Fibroblast of skin of abdomen (primary cell): ENCODE results near the gene HDAC11.
A peak's percentile ranks its signal among the peaks of the same experiment; 100 is the strongest.

Experiments
- DNase-seq: peaks from one replicate; pipeline ENCODE4 v3.0.0-alpha.2; 2013

Gene HDAC11

DNA sequence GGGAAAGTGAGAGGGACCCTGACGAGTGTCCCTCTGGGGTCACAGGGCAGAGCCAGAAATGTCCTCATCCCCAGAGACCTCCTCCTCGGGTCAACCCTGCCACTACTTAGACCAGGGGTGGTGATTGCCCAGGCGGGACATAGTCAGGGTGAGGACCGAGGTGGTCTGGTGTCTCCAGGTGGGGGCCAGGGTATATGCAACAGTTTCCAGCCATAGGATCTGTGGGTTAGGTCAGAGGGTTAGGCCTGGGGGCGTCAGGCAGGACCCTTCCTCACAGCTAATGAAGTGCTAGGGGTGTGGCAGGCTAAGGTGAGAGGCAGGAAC, 46.5 kb downstream of the HDAC11 start:
- DNase-seq: no peak

DNA sequence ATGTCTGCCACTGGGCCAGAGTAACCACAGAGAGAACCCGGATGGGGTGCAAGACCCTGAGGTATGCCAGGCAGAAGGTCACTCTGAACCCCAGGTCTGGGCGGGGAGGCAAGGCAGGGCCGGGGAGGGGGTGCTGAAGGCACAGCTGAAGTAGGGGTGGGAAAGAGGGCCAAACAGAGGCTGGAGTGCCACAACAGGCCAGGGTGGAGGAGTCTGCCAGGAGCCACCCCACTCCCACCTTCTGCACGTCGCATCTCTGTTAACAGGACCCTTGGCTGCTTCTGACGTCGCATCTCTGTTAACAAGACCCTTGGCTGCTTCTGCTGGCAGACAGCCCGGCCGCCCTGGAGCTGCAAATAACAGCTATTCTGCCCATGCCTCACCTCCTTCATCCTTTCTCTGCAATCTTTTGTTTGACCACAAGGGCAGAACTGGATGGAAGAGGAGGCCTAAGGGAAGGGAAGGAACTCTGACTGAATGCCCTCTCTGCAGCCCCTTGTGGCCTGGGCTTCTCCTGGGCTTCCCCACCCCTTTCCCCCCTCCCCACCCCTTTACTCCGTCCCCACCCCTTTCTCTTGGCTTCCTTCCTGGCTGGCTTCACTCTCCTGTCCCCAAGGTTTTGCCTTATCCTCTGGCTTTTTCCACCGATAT, 48.2 kb downstream of the HDAC11 start:
- DNase-seq: peak; percentile 25

DNA sequence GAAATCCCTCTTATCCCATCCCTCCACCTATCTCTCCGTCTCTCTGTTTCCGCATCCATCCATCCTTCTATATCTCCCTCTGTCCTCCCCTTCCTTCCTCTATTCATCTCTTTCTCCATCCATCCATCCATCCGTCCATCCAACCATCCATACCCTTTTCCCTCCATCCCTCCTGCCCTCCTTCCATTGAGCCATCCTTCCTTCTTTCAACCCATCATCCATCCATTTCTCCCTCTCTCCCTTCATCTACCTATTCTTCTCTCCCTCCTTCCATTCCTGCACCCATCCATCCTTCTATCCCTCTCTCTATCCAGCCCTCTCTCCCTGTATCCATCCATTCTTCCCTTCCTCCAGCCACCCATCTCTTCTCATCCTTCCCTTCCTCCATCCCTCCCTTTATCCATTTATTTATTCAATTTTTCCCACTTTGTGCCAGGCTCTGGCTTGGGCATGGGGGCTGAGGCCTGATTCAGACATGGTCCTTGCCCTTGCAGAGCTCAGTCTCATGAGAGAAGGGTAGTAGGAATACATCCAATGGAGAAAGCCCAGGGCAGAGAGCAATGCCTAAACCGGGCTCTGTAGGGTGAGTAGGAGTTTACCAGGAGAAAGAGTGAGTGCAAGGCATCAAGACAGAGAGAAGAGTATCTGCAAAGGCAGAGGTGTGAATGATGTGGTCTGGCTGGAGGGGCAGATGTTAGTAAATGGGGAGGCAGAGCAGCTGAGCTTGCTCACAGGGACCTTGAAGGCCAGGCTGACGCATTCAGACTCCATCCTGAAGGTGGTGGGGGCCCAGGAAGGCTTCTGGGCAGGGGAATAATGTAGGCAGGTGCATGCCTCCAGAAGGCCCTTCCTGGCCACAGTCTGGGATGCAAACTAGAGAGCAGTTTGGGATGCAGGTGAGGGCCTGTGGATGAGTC, 49.3 kb downstream of the HDAC11 start:
- DNase-seq: no peak

DNA sequence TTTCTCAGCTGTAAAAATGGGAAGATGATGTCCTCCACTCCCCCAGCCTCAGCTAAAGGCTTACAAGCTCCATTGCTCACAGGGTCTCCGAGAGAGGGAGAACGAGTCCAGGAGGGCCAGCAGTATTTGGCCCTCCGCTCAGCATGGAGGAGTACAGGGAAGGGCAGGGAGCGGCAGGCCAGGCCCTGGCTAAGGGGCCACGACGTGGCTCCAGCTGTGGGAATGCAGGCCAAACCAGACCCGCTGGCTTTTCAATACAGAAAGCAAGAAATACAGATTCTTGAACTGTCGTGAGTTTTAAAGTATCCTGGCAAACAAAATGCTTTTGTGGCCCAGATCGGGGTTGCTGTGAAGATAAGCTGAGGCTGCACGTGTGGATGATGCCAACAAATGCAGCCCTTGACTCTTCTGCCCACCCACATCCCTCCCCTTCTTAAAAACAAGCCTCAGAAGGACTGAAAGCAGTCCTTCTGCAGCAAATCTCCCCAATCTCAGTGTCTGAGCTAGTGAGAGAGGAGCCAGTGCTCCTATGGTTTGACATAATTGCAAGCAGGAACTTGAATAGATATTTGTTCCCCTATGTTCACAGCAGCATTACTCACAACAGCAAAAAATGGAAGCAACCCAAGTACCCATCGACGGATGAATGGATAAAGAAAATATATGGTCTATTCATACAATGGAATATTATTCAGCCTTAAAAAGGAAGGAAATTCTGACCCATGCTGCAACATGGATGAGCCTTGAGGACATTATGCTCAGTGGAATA, 50.3 kb downstream of the HDAC11 start:
- no peak for DNase-seq

DNA sequence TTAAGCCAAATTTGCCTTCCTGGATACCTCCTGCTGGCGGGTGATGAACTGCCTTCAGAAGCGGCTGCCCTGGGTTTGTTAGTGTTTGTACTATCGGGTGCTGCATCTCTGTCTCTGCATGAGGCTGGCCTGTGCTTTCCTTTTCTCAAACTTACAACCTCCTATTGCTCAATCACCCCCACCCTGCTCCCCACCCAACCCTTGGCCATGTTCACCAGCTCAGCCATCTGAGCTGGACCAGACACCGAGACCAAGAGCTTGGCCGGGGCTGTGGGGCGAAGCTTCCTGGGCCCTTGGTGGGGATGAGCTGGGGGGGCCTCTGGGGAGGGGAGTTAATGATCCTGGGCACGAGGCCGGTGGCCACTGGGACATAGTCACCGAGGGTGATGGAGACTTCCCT, 52.0 kb downstream of the HDAC11 start:
- no peak for DNase-seq

DNA sequence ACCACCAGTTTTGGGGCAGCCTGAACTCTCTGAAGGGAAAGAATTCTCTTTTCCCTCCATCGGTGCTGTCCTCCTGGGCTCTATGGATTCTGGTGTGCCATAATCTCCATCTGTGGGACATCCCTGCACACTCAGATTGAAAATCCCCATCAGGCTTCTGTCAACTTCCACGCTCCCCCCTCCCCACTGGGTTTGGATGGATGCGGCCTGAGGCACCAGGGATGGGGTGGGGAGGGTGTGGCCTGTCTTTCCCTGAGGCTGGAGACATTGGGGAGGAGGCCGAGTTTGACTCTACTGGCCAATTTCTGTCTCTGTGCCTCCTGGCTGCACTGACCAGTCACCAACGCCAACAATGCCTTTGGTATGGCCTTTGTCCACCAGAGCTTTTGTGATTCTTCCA, 52.5 kb downstream of the HDAC11 start:
- DNase-seq: no peak

DNA sequence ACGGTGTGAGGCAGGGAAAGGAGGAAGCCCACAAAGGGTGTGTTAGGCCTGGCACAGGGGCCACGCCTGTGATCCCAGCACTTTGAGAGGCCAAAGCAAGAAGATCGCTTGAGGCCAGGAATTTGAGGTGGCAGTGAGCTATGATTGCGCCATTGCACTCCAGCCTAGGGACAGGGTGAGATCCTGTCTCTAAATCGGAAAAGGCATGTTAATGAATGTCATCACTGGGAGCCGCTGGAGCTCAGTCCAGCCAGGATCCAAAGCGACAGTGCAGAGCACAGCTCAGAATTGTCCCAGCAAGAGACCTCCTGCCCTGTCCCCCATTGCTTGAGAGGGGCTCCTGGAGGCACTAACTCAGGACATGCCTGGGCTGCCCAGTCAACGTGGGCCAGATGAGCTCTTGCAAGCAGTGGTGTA, 53.8 kb downstream of the HDAC11 start:
- DNase-seq: no peak

DNA sequence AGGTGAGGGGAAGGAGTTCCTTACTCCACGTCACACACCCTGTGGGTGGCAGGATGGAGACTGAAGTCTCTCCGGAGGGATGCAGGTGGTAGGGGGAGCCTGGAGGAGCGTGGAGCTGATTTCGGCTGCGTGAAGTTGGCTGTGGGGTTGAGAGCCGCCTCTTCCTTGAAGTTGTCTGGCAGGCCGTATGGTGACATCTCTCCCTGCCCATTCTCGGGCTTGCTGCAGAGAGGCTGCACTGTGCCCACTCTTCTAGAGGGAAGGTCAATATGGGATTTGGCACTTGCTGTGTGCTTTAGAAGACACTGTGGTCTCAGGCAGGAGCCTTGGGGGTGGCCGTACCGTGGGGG, 55.4 kb downstream of the HDAC11 start:
- DNase-seq: no peak

DNA sequence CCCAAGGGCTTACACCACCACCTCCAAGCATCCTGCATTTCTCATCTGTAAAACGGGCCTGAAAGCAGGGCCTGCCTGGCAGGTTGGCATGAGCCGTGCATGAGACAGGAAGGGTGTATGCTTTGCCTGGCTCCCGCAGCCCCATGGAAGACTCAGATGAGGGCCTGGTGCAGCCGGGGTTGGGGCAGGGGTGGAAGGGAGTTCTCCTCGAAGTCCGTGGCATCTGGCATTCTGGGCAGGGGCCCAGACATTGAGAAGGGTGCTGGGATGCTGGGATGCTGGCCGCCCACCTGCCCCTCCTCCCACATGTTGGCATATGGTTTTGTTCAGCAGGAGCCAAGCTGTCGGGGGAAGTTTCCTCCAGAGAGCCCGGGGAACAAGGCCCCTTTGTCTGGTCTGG, 55.8 kb downstream of the HDAC11 start:
- no peak for DNase-seq

DNA sequence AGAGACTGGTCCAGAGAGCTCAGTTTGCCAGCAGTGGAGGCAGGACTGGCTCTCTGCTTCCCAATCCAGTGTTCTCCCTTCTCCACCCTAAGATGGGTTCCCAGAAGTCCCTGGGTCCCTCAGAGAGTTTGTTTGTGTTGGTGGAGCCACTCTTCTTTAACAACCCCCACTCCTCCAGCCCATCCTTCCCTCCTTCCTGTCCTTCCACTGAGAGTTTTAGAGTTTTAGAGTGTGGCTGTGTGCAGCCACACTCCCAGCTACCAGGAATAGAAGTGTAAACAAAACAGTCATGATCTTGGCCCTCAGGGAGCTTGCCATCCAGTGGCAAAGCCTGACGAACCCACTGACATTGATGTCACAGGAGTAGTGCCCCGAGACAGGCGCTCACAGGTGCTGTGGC, 56.3 kb downstream of the HDAC11 start:
- DNase-seq: no peak

DNA sequence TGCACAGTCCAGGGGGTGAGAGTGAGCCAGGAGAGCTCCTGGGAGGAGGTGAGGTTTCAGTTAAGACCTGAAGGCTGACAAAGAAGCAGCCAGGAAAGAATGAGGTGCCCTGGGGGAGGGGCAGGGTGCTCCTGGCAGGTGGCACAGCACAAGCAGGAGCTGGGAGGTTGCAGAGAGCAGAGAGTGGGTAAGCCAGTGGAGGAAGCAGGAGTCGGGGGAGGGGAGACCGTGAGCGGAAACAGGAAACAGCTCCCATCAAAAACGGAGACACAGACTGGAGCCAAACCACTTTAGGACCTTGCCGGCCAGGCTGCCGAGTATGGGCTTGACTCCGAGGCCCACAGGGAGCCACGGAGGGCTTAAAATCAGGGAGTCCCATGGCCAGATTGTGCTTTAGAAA, 56.7 kb downstream of the HDAC11 start:
- no peak for DNase-seq

DNA sequence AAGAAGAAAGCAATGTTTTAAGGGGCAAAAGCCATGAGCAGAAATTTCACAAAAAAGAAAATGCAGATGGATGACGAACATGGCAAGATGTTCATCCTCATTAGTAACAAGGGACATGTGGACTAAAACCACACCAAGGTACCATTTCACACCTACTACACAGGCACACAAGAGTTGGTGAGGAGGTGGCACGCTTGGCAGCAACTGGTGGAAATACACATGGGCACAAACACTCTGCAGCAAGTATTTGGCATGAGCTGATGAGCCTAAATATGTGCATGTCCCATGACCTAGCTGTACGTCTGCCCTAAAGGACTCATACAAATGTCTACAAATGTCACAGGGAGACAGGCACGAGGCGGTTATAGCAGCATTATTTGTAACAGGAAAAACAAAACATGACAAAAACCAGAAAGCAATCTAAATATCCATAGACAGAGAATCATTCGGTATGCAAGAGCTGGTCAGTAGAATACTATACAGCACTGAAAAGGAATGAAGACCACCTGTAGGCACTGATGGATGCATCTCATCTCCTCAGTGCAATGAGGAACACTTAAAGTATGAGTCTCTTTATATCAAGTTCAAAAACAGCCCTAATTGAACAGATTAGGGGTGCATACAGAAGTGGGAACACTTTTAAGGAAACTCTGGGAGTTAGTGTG, 57.3 kb downstream of the HDAC11 start:
- no peak for DNase-seq

DNA sequence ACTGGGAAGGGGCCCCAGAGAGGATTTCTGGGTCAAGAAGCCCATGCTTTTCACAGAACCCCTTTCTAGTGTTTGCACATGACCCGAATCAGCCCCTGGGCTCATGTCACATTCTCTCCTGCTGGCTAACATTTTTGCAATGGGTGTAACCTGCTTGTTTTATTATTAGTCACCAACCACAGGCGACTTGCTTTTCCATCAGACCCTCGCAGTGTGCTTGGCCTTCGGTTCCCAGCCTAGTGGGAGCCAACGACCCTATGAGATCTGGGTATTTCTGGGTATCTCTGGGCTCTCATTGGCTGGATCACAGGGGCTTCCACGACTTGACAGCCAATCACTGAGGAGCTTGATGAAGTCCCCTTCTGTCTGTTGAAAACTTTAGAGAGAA, 57.8 kb downstream of the HDAC11 start:
- peak; percentile 95 for DNase-seq

DNA sequence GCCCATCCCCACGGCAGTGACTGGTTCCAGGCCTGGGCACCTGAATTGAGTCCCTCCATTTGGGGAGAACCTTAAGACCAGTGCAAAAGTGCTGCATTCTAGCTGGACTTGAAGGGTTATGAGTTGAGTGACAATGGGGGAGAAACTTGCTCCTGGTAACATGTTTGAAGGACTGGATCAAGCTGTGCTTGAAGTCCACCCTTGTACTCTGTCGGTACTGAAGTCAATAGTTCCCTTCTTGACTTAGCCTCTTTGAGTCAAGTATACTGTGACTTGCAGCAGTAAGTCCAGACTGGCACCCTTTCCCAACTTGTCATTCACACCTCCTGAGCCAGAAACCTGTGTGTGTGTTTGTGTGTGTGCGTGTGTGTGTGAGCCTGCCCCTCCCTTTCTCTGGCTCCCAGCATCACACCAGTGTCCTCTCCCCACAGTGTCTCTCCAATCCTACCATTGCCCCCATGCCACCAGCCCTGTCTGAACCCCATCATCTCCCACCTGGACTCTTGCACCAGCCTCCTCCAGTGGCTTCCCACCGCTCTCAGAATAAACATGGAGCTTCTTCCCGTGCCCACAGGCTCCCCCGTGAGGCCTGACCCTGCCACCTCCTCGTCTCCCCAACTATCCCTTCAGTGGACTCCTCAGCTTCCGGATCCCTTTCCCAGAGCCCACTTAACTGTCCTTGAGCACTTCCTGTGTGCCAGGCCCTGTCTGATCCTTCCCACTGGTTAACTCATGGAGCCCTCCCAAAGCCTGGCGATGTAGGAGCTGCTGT, 58.6 kb downstream of the HDAC11 start:
- no peak for DNase-seq

DNA sequence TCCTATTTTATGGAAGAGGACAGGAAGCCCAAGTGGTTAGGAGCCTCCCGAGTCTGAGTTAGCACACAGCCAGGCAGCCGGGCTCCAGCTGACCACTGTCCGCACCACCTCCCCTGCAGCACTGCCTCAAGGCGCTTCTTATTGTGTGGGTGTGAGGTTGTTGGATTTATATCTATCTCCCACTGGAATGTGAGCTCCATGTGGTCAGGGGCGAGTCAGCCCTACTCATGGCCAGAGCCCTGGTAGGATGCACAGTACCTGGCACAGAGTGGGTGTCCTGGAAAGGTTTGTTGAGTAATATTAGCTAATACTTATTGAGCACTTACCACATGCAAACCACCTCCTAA, 59.2 kb downstream of the HDAC11 start:
- peak; percentile 67 for DNase-seq

DNA sequence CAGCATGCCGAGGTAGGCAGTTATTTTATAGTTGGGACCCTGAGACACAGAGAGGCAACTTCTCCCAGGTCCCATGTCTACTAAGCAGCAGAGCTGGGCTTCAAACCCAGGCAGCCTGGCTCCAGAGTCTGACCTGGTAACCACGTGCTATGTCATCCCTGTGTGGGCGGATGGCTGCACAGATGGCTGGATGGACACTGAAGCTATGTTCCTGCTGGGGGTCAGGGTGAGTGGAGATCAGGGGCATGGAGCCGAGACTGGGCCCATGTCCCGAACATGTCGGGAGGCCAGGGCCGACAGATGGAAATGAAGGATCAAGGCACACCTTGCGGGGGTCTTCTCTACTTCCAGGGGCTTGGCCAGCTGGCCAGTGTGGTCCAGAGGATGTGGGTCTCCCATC, 59.6 kb downstream of the HDAC11 start:
- no peak for DNase-seq

DNA sequence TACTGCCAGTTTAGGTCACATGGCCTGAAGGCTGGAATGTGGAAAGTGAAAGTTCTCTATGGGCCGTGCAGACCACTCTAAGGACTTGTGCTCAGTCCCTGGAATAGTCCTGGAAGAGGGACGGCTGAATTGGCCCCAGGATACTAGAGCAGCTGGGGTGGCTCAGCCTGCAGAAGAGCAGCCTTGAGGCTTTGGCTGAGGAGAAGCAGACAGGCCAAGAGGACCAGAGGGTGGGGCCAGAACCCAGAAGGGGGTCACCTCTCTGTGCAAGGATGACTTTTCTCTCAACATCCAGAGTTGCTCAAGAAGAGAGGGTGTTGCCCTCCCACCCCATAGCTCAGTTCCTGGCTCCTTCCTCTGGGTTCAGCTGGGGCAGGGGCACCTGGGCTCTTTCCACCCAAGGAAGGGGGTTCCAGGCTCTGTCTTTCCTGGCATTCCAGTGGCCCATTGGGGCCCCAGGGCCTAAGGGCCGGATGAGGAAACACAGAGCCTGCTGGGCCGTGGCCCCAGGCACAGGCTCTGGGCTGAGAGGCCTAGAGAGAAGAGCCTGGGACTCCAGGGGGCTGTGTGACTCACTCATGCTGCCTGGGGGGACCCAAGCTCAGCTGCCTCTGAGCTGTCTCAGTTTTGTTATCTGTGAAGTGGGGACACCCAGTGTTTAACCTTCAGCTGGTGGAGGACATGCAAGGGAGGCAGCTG, 60.3 kb downstream of the HDAC11 start:
- DNase-seq: no peak

DNA sequence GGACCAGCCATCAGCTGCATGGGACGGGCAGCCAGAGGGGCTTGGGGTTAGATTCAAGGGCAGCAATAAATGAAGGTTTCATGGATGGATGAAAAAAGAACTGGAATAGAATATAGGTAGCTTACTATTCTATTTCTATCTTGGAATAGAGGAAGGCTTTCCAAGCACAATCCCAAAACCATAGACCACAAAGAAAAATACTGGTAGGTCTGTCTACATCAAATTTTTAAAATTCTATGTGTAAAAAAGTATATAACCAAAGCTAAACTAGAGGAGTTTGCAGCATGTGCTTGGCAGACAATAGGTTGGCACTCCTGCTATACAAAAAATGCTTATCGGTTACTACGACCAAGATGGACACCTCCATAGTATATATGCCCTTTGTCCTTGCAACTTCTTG, 61.6 kb downstream of the HDAC11 start:
- peak; percentile 51 for DNase-seq

DNA sequence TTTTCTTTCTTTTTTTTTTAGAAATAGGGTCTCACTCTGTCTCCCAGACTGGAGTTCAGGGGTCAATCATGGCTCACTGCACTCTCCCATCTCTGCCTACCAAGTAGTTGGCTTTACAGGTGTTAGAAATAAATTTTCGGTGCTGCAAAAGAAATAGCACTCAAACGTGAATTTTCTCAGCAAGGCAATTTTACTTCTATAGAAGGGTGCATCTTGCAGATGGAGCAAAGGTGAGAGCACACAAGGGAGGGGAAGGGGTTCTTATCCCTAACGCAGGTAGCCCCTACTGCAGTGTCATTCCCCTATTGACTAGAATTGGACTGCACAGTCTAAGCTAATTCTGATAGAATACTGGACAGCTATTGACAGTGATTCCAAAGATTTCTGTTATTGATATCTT, 62.0 kb downstream of the HDAC11 start:
- DNase-seq: no peak

DNA sequence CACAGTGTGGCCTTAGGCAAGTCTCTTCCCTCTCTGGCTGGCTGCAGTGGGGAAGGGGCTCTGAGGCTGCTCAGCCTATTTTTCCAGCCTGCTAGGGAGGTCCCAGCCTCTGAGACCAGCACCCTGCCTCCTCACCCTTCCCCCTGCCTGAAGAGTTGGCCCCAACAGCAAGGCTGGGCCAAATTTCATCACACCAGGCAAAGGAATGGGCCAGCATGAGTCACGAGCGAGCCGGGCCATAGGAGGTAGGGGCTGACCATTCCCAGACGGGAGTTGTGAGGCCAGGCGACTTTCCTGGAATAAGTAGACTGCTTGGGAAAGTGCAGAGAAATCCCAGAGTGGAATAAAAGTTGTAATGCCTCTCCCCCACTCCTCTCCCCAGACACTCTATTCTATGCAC, 63.1 kb downstream of the HDAC11 start:
- peak; percentile 95 for DNase-seq

DNA sequence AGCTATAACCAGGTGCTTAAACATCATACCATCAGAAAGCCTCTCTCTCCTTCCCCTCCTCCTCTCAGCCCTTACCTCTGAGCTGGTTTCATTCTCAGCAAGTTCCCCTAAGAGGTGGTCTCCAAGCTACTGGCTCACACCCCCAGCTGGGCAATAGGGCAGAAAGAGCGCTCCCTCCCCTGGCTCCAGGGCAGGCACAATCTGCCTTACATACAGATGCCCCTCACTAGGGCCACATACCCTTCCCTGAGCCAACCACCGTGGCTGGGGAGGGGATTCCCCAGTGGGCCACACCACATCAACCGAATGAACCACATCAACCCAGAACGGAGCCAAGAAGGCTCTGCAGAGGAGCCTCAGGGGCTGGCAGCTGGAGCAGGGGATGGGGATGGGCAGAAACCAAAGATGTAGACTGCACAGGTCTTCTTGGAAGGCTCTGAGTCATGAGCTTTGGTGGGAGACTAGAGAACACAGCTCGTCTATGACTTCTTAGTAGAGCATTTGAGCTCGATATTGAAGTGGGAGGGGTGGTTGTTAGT, 64.3 kb downstream of the HDAC11 start:
- DNase-seq: peak; percentile 90
